CD4-positive, alpha-beta T cell treated with Interleukin-15 for 1 hour (primary cell): ENCODE data around the gene MOB1B.
"Not testable (repeated sequence)": the region's sequence is repeated elsewhere in the genome, so short reads cannot be mapped to it uniquely, and the experiment has no call there.

Experiments used
- DNase-seq: peaks from one replicate; pipeline ENCODE4 v3.0.0-alpha.2; 2020

MOB1B gene

GRCh38 chr4:71009890-71010588, 107.9 kb downstream of the MOB1B start:
- DNase-seq: no peak

DNA sequence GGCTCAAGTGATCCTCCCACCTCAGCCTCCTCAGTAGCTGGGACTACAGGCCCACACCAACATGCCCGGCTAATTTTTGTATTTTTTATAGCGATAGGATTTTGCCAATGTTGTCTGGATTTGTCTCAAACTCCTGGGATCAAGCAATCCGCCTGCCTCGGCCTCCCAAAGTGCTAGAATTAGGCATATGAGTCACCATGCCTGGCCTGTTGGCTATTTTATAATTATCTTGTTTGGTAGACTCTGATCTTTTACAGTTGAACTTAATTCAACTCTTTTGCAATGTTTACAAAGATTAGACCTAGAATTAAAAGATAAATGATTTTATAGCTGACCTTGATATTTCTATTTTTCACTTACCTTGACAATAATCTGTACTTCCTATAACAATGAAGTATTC, 109.3 kb downstream of the MOB1B start:
- DNase-seq: no peak

DNA sequence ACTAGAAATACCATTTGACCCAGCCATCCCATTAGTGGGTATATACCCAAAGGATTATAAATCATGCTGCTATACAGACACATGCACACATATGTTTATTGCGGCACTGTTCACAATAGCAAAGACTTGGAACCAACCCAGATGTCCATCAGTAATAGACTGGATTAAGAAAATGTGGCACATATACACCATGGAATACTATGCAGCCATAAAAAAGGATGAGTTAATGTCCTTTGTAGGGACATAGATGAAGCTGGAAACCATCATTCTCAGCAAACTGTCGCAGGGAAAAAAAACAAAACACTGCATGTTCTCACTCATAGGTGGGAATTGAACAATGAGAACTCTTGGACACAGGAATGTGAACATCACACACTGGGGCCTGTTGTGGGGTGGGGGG, 115.2 kb downstream of the MOB1B start:
- DNase-seq: not testable (repeated sequence)

DNA sequence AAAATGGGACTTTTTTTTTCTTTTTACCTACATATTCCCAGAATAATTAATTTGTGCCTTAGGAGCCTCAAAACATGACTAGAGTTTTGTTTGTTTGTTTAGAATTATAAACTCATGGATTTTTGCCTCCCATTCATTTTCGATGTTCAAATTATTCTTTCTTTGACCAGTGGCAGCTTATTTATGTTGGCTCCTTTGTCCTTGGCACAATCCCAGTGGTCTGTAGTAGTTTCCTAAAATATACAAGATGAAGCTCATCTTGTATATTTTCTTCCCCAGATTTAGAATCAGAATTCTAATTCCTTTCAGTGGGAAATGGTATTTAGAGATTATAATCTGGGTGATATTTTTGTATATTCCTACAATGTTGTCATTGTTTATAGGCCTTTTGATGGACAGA, 118.4 kb downstream of the MOB1B start:
- no peak for DNase-seq

GRCh38 chr4:71025654-71026053, 123.5 kb downstream of the MOB1B start:
- DNase-seq: no peak

DNA sequence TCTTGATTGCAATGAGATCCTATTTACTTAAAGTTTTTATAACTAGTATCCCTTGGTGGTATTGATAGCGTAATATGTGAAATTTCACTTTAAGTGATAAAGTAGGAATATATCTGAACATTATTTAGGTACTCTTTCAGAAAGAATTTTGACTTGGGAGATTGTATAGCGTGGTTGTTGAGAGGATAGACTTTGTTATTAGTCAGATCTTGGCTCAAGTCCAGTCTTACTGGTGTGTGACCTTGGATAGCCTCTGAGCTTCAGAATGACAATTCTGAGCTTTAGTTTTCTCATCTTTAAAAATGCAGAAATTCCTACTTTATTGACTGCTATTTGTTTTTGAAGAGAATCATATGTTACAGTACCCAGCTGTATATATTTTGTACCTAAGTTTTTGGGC, 123.9 kb downstream of the MOB1B start:
- no peak for DNase-seq

DNA sequence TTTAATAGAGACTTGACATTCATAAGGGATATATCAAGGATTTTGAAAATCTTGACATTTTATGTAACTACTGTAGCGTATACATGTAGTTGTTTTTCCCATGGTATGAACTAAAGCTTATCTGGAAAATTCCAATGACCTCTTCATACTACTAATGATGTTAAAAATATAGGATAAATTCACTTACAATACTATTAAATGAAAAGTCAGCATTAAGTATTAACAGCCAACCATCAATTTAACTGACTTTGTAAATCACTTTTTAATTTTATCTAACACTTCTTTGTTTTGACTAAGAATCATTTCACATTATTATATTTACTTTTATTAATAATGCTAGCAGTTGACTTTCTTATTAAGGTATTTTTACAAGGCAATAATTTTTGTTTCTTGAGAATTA, 125.4 kb downstream of the MOB1B start:
- DNase-seq: no peak

DNA sequence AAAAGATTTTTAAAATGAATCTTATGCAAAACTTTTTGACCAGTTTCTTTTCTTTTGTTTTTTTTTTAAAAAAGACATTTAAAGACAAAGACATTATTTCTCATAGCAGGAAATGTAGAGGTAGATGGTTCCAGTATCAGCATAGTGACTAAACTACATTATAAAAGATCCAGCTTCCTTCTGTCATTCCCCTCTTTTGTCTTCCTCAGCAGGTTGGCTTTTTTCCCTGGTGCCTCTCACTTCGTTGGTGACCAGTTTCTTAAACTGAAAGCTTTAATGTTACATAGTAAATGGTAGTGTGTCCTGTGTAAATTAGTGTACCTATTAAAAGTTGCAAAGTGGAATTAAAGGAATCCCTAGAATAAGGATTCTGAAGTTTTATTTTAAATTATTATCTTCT, 127.3 kb downstream of the MOB1B start:
- DNase-seq: no peak

- DNase-seq: not testable (repeated sequence)
Measured at GRCh38 chr4:71032106-71032505, 129.9 kb downstream of the MOB1B start.
